Measurements from ENCODE around the gene CCSER1. TPM values are rescaled to one million over a fixed set of nuclear protein-coding genes. Genes with fewer than 3 reads are reported as not detected.

Gene CCSER1
- total RNA-seq, 1 experiment from 2014 or later = 0.05 TPM

- no peaks in the 10 kb centered on the region for H3K36me3 ChIP-seq (ENCODE audit: control insufficient read depth, insufficient read depth, low read length)
- intact Hi-C loops (cut with micrococcal nuclease; ENCODE audit: unreplicated experiment) = no loop called here
- no TSS peak for BruUV-seq (replicated peaks)
- DNase-seq (ENCODE audit: low read depth, low spot score) (no peak), ATAC-seq (no peak)
- CTCF ChIA-PET = no interaction called here
- no peak for TF ChIP-seq CTCF (IDR thresholded peaks at IDR 0.05)
- no peak for TF ChIP-seq REST (IDR thresholded peaks at IDR 0.05; ENCODE audit: insufficient read depth in 1 of 2, low read depth in 2 of 2, low read length in 1 of 2)
- TF ChIP-seq SIN3A (IDR thresholded peaks at IDR 0.05; ENCODE audit: borderline replicate concordance, insufficient read depth, low read depth, low read length) = no peak
- no peak for TF ChIP-seq TCF7L2 (IDR thresholded peaks at IDR 0.05; ENCODE audit: low read depth, low read length)
- TF ChIP-seq POLR2AphosphoS5 (IDR thresholded peaks at IDR 0.05; ENCODE audit: low read depth, low read length) = no peak
- H3K27ac ChIP-seq (ENCODE audit: low read length) = no peak overlapping the region
- H3K27me3 ChIP-seq (ENCODE audit: control insufficient read depth, insufficient read depth, low read length) = no peaks in the 10 kb centered on the region
- in situ Hi-C loops (cut with HindIII; ENCODE audit: low pct_unique_long_range_greater_than_20kb, low sequenced_read_pairs) = no loop called here
- no peak overlapping the region for H3K4me3 ChIP-seq (ENCODE audit: low read depth in 2 of 2, low read length in 2 of 2)
- H3K4me1 ChIP-seq (ENCODE audit: control insufficient read depth, insufficient read depth, low read length) = no peaks in the 10 kb centered on the region
- no peaks in the 10 kb centered on the region for H3K9me3 ChIP-seq (ENCODE audit: control insufficient read depth, insufficient read depth, low read depth, low read length)
- POLR2A ChIA-PET = no interaction called here
Measured at GRCh38 chr4:90799895-90800294, 672.7 kb downstream of the CCSER1 start.

GRCh38 chr4:90815569-90815968 lies 688.4 kb downstream of the CCSER1 start:
- intact Hi-C loops (cut with micrococcal nuclease; ENCODE audit: unreplicated experiment) = no loop called here
- in situ Hi-C loops (cut with HindIII; ENCODE audit: low pct_unique_long_range_greater_than_20kb, low sequenced_read_pairs) = no loop called here
- no TSS peak for BruUV-seq (replicated peaks)

More at GRCh38 chr4:90815569-90815968, 688.4 kb downstream of the CCSER1 start:
- TF ChIP-seq SIN3A (IDR thresholded peaks at IDR 0.05; ENCODE audit: borderline replicate concordance, insufficient read depth, low read depth, low read length) (no peak), REST (IDR thresholded peaks at IDR 0.05; ENCODE audit: insufficient read depth in 1 of 2, low read depth in 2 of 2, low read length in 1 of 2) (no peak), POLR2AphosphoS5 (IDR thresholded peaks at IDR 0.05; ENCODE audit: low read depth, low read length) (no peak)
- Histone ChIP-seq H3K4me3 (ENCODE audit: low read depth in 2 of 2, low read length in 2 of 2) (no peak overlapping the region), H3K4me1 (ENCODE audit: control insufficient read depth, insufficient read depth, low read length) (no peaks in the 10 kb centered on the region), H3K27ac (ENCODE audit: low read length) (no peak overlapping the region), H3K27me3 (ENCODE audit: control insufficient read depth, insufficient read depth, low read length) (no peaks in the 10 kb centered on the region), H3K9me3 (ENCODE audit: control insufficient read depth, insufficient read depth, low read depth, low read length) (no peaks in the 10 kb centered on the region), H3K36me3 (ENCODE audit: control insufficient read depth, insufficient read depth, low read length) (no peaks in the 10 kb centered on the region)
- POLR2A ChIA-PET = no interaction called here
- CTCF ChIA-PET = no interaction called here
- no peak for DNase-seq (ENCODE audit: low read depth, low spot score)
- ATAC-seq = no peak
